Skeletal muscle tissue (tissue), 4 donors: ENCODE results near the gene CTNNB1. TPM values are rescaled to one million over a fixed set of nuclear protein-coding genes. Genes with fewer than 3 reads are reported as not detected.

Source experiments
- H3K27ac ChIP-seq: one replicate; pipeline ENCODE4 v1.7.0; 2013; ENCODE audit warnings: mild to moderate bottlenecking, low read depth, low read length, inconsistent platforms
- H3K27me3 ChIP-seq, 3 donors: one replicate each; pipeline ENCODE4 v1.7.0; 2013; ENCODE audit warnings: low read length in 3 of 3; ENCODE audit not compliant: control insufficient read depth in 3 of 3, insufficient read depth in 3 of 3
- H3K36me3 ChIP-seq, 3 donors: one replicate each; pipeline ENCODE4 v1.7.0; 2013; ENCODE audit warnings: low read length in 3 of 3; ENCODE audit not compliant: control insufficient read depth in 3 of 3, insufficient read depth in 3 of 3
- H3K4me1 ChIP-seq, 3 donors: one replicate each; pipeline ENCODE4 v1.7.0; 2013; ENCODE audit warnings: low read length in 3 of 3, mild to moderate bottlenecking in 3 of 3; ENCODE audit not compliant: control insufficient read depth in 3 of 3, insufficient read depth in 3 of 3
- H3K4me3 ChIP-seq, 3 donors: one replicate each; pipeline ENCODE4 v1.7.0; 2013; ENCODE audit warnings: low read length in 3 of 3
- H3K9ac ChIP-seq, 3 donors: one replicate each; pipeline ENCODE4 v1.7.0; 2013; ENCODE audit warnings: low read length in 3 of 3, mild to moderate bottlenecking in 3 of 3, moderate library complexity in 2 of 3, low read depth in 1 of 3
- H3K9me3 ChIP-seq, 3 donors: one replicate each; pipeline ENCODE4 v1.7.0; 2013; ENCODE audit warnings: low read length in 3 of 3; ENCODE audit not compliant: control insufficient read depth in 3 of 3
- total RNA-seq: library from RNA; depleted of rRNA; stranded (reverse); fragments of >200 nt; gene quantifications from one replicate; pipeline ENCODE4 v1.2.3, GENCODE V29; 2014
- donor health status: Osteomylitis.

Gene CTNNB1
- total RNA-seq, 1 donor from 2014 or later, result 1,044 TPM

DNA sequence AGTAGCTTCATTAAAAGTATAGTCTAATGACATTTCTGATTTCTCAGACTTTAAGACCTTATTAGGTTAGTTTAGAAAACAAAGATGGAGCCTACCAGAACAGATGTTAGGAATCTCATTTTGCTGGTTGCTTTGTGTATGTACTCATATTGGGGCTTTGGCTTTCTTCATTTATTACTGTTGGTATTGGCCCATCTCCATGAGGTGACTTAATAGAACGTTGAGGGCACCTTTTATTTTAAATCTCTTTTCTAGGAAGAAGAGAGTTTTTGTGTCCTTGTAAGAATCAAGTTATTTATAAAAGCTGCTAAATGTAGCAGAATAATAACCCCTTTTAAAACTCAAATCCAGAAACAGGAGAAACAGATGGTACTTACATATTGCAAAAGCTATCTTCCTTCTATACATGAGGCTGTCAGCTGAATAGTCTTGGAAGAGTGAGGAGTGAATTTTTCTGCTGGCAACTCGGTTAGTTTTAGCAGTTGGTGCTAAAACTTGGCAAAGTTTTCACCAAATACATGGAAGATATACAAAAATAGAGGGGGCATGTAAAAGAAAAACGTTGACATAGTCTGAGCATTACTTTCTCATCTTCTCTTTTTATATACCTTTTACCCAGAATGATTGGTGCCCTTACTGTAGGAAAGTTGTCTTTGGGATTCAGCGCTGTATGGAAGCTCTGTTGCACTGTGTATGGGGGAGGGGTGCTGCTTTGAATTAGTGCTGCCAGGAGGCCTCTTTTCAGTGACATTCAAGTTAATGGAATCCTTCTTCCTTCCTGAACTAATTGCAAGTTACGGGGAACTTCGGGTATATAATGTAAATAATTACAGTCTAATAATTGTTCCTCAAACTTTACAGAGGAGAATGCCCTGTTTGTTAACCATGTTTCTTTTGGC lies 35.8 kb downstream of the CTNNB1 start:
- H3K9me3 ChIP-seq, result no peaks in the 10 kb centered on the region
- H3K36me3 ChIP-seq, result peaks cover 54 to 70% (median 64%) of the 10 kb centered on the region in 3 donors
- H3K27ac ChIP-seq, result no peak overlapping the region
- no peaks in the 10 kb centered on the region for H3K27me3 ChIP-seq
- no peak overlapping the region for H3K4me3 ChIP-seq
- H3K9ac ChIP-seq, result no peak overlapping the region
- peaks cover 0 to 2% (median 0%) of the 10 kb centered on the region in 3 donors for H3K4me1 ChIP-seq

- Histone ChIP-seq H3K4me1 (peaks cover 0 to 2% (median 0%) of the 10 kb centered on the region in 3 donors), H3K9me3 (no peaks in the 10 kb centered on the region), H3K9ac (no peak overlapping the region), H3K27me3 (no peaks in the 10 kb centered on the region), H3K27ac (no peak overlapping the region), H3K36me3 (peaks cover 54 to 75% (median 71%) of the 10 kb centered on the region in 3 donors), H3K4me3 (no peak overlapping the region)
These were observed 36.9 kb downstream of the CTNNB1 start for GRCh38 chr3:41236228-41236627.

- Histone ChIP-seq H3K9ac (no peak overlapping the region), H3K4me1 (peaks cover 0 to 2% (median 0%) of the 10 kb centered on the region in 3 donors), H3K4me3 (no peak overlapping the region), H3K9me3 (no peaks in the 10 kb centered on the region), H3K27me3 (no peaks in the 10 kb centered on the region), H3K36me3 (peaks cover 58 to 77% (median 66%) of the 10 kb centered on the region in 3 donors), H3K27ac (no peak overlapping the region)
These were observed 38.6 kb downstream of the CTNNB1 start for GRCh38 chr3:41237907-41238306.

GRCh38 chr3:41239587-41239986 lies 40.3 kb downstream of the CTNNB1 start:
- peaks cover 43 to 61% (median 52%) of the 10 kb centered on the region in 3 donors for H3K36me3 ChIP-seq
- H3K27me3 ChIP-seq, result no peaks in the 10 kb centered on the region
- H3K9ac ChIP-seq, result no peak overlapping the region
- no peaks in the 10 kb centered on the region for H3K9me3 ChIP-seq
- no peak overlapping the region for H3K4me3 ChIP-seq
- H3K4me1 ChIP-seq, result peaks cover 0 to 2% (median 0%) of the 10 kb centered on the region in 3 donors
- H3K27ac ChIP-seq, result no peak overlapping the region

DNA sequence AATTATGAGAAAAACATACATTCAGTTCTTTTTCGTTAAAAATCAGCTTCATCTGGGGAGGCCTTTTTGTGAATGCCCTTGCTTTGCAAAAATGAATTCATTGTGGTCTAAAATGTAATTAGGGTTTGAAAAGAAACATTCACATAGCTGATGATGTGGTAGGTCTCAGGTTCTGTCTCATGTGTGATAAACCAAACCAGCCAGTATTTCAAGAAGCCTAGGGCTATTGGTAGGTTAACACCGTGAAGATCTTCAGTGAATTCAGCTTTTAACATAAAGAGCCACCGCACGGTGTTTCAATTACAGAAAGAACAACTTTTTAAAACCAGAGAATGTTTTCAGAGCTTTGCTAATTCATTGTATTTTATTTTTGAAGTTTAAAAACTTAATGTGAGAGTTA lies 41.9 kb downstream of the CTNNB1 start:
- no peak overlapping the region for H3K4me3 ChIP-seq
- peaks cover 0 to 2% (median 0%) of the 10 kb centered on the region in 3 donors for H3K4me1 ChIP-seq
- H3K9ac ChIP-seq, result no peak overlapping the region
- H3K36me3 ChIP-seq, result peaks cover 34 to 55% (median 41%) of the 10 kb centered on the region in 3 donors
- no peaks in the 10 kb centered on the region for H3K27me3 ChIP-seq
- no peak overlapping the region for H3K27ac ChIP-seq
- H3K9me3 ChIP-seq, result no peaks in the 10 kb centered on the region

GRCh38 chr3:41241800-41242571 lies 42.7 kb downstream of the CTNNB1 start:
- H3K27me3 ChIP-seq, result no peaks in the 10 kb centered on the region
- H3K27ac ChIP-seq, result no peak overlapping the region
- peaks cover 29 to 47% (median 33%) of the 10 kb centered on the region in 3 donors for H3K36me3 ChIP-seq
- H3K4me3 ChIP-seq, result no peak overlapping the region
- H3K4me1 ChIP-seq, result peaks cover 0 to 2% (median 0%) of the 10 kb centered on the region in 3 donors
- no peaks in the 10 kb centered on the region for H3K9me3 ChIP-seq
- no peak overlapping the region for H3K9ac ChIP-seq

DNA sequence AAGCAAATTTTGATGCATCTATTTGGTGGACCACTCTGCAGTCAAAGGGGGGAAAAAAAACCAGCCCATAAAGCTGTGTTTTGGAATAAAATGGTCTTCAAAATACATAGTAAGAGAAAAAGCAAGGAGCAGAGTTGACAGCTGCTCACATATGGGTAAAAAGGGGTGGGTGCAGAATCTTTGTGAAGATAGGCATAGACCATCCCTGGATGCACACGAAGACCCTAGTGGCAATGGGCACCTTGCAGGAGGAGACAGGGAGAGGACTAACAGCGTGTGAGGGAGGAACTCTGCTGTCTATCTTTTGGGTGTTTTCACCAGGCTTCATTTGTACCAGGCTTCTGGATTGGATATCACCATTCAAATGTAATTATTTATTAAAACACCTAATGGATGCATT lies 43.9 kb downstream of the CTNNB1 start:
- H3K4me1 ChIP-seq, result peaks cover 0 to 4% (median under 1%) of the 10 kb centered on the region in 3 donors
- H3K9ac ChIP-seq, result no peak overlapping the region
- H3K9me3 ChIP-seq, result no peaks in the 10 kb centered on the region
- no peak overlapping the region for H3K4me3 ChIP-seq
- peaks cover 20 to 38% (median 22%) of the 10 kb centered on the region in 3 donors for H3K36me3 ChIP-seq
- no peak overlapping the region for H3K27ac ChIP-seq
- no peaks in the 10 kb centered on the region for H3K27me3 ChIP-seq

DNA sequence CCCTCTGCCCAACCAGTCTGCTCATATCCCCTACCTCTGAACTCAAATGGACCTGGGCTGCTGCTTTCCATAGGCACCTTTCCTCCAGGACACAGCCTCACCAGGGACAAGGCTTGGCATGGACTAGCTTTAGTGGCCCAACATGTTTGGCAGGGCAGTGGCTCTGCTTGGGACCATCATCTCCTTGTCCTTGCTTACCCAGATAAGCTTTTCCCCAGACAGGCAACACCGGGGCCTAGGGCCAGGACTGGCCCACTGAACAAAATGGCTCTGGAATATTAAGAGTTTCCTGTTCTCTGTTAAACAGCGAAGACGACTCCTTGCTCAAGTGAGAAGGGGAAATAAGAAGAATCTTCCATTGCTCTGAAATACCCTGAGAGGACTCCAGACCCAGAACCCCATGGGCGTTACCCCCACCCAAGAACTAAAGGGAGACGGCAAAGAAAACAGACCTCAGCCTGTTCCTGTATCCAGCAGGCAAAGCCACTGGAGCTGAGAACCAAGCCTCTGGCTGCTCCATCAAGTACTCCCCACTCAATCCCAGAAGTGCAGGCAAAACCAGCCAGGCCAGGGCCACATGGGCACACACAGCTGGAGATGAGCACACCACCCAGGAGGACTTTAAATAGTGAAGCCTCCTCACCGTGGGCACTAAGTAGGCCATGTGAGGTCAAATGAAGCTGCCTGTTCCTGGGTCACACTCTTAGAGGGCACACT lies 45.5 kb downstream of the CTNNB1 start:
- no peak overlapping the region for H3K9ac ChIP-seq
- no peaks in the 10 kb centered on the region for H3K9me3 ChIP-seq
- peaks cover 0 to 5% (median 0%) of the 10 kb centered on the region in 3 donors for H3K4me1 ChIP-seq
- peaks cover 6 to 24% (median 6%) of the 10 kb centered on the region in 3 donors for H3K36me3 ChIP-seq
- no peak overlapping the region for H3K27ac ChIP-seq
- H3K4me3 ChIP-seq, result no peak overlapping the region
- H3K27me3 ChIP-seq, result no peaks in the 10 kb centered on the region

- H3K4me3 ChIP-seq, result no peak overlapping the region
- H3K9ac ChIP-seq, result no peak overlapping the region
- no peak overlapping the region for H3K27ac ChIP-seq
- no peaks in the 10 kb centered on the region for H3K9me3 ChIP-seq
- H3K4me1 ChIP-seq, result peaks cover 0 to 5% (median 0%) of the 10 kb centered on the region in 3 donors
- peaks cover 0 to 8% (median 2%) of the 10 kb centered on the region in 3 donors for H3K36me3 ChIP-seq
- no peaks in the 10 kb centered on the region for H3K27me3 ChIP-seq
These were observed 48.0 kb downstream of the CTNNB1 start for GRCh38 chr3:41247055-41248004.
